Loucy (cell line): ENCODE measurements around the gene ZCCHC24.

ENCODE experiments used
- EZH2phosphoT487 ChIP-seq: fragments of 200-600 bp; IDR thresholded peaks from 2 replicates; pipeline ENCODE4 v1.6.1; 2018; ENCODE audit warnings: antibody characterized with exemption, mild to moderate bottlenecking, moderate library complexity, borderline replicate concordance
- TF ChIP-seq, protein P1 (sequence below): fragments of 200-600 bp; sonication (generic); conservative IDR thresholded peaks from 2 replicates; pipeline ENCODE4 v1.5.1; 2014; ENCODE audit warnings: mild to moderate bottlenecking, antibody characterized with exemption, low read length

DNA sequence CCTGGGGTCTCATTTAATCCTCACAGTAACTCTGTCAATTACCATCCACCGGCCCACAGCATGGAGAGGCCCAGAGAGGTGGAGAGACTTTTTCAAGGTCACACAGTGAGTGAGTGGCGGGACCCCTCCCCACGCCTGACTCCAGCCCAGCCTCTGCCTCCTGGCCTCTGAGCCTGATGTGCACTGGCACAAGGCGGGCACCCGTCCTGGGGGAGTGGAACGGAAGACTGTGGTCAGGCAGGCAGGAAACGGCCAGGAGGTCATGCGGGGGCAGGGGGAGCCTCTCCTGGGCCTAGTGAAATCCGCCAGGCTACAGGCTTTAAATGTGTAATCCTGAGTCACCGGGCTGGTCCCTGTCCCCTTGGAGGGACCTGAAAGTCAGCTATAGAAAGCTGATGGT lies 32.2 kb downstream of the ZCCHC24 start:
- TF ChIP-seq, protein P1, sequence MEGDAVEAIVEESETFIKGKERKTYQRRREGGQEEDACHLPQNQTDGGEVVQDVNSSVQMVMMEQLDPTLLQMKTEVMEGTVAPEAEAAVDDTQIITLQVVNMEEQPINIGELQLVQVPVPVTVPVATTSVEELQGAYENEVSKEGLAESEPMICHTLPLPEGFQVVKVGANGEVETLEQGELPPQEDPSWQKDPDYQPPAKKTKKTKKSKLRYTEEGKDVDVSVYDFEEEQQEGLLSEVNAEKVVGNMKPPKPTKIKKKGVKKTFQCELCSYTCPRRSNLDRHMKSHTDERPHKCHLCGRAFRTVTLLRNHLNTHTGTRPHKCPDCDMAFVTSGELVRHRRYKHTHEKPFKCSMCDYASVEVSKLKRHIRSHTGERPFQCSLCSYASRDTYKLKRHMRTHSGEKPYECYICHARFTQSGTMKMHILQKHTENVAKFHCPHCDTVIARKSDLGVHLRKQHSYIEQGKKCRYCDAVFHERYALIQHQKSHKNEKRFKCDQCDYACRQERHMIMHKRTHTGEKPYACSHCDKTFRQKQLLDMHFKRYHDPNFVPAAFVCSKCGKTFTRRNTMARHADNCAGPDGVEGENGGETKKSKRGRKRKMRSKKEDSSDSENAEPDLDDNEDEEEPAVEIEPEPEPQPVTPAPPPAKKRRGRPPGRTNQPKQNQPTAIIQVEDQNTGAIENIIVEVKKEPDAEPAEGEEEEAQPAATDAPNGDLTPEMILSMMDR = no peak
- TF ChIP-seq EZH2phosphoT487 = no peak
